ENCODE results near the gene CWH43. TPM values are rescaled to one million over a fixed set of nuclear protein-coding genes. Genes with fewer than 3 reads are reported as not detected.

Gene CWH43
- total RNA-seq, result not detected in 2 replicates
- polyA plus RNA-seq, result not detected in 2 replicates
- not detected in 2 replicates for polyA plus RNA-seq (2011; cell fraction: cytosol; rRNA removed)
- not detected in 2 replicates for polyA plus RNA-seq (2011; cell fraction: nucleus; rRNA removed)
- polyA plus RNA-seq (2012), result not detected in 2 replicates
- polyA minus RNA-seq, result not detected in 2 replicates
- polyA minus RNA-seq (2011; cell fraction: cytosol; rRNA and poly(A)+ RNA removed), result not detected
- not detected in 2 replicates for polyA minus RNA-seq (2011; cell fraction: nucleus; rRNA and poly(A)+ RNA removed)
- Bru-seq, nascent RNA, result not detected
- not detected for BruChase-seq, experiment 1, labeled RNA remaining after a 6-hour chase
- BruChase-seq, experiment 2, labeled RNA remaining after a 2-hour chase, result percentile 3 among the genes with signal in this experiment
- long read RNA-seq, result 0 reads

DNA sequence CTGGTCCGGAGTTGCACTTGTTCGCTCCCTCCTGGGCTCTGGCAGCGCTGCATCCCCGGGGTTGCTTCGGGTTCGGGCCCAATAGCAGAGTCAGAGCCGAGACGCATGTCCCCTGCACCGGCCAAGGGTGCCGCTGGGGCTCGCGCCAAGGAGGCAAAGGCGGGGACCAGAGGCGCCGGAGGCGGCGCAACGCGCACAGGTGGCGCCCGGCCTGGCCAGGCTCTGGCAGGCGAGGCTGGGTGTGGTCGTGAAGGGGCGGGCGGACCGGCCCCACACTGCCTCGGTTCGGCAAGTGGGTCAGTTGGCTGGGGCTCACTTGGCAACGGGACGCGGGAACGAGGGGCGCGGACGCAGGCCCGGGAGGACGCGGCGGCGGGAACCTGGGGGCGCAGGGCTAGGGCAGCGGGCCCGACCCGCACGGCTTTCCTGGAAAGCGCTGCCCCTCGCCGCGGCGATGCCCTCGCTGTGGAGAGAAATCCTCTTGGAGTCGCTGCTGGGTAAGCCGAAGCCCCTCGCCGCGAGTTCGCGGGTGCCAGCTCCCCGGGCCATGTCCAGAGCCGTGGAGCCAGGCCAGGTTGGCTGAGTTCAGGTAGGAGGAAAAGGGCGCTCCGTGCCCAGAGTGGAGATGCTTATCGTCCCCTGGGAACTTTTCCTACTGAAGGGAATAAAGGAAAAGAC is at the start of gene CWH43:
TSS of gene CWH43 (plus strand) at position 300 of the 678 bp plus-strand sequence. CDS start at position 455, 155 bp downstream.
- DNase-seq (ENCODE audit: low read depth, low spot score) (no peak), FAIRE-seq (no peak)
- Histone ChIP-seq H3K27me3 (ENCODE audit: control insufficient read depth in 2 of 2, insufficient read depth in 2 of 2, low read length in 2 of 2) (peaks cover 27 to 39% of the 10 kb centered on the region in 2 experiments), H3K27ac (ENCODE audit: insufficient read depth, low read depth, low read length) (no peak within 1 kb of the TSS), H3K4me1 (ENCODE audit: control insufficient read depth, extremely low read depth, insufficient read depth, low read length) (no peaks in the 10 kb centered on the region), H4K20me1 (replicated peaks; ENCODE audit: control insufficient read depth, extremely low read depth, insufficient read depth, low read length) (no peaks in the 10 kb centered on the region), H3K9ac (replicated peaks; ENCODE audit: extremely low read depth, insufficient read depth, low read length) (no peak within 1 kb of the TSS), H3K4me2 (ENCODE audit: insufficient read depth, low read length) (no peak within 1 kb of the TSS), H3K79me2 (ENCODE audit: control insufficient read depth, insufficient read depth, low read length) (no peaks in the 10 kb centered on the region), H3K4me3 (replicated peaks in 1 of 3; ENCODE audit: insufficient read depth in 1 of 3, low read depth in 1 of 3, low read length in 3 of 3) (no peak within 1 kb of the TSS), H3K9me1 (replicated peaks; ENCODE audit: control insufficient read depth, extremely low read depth, insufficient read depth, low read length) (no peaks in the 10 kb centered on the region), H3K9me3 (replicated peaks; ENCODE audit: control insufficient read depth, insufficient read depth, low read length) (no peaks in the 10 kb centered on the region), H2AFZ (ENCODE audit: low read depth, low read length) (no peak within 1 kb of the TSS), H3K36me3 (ENCODE audit: control insufficient read depth in 2 of 2, extremely low read depth in 1 of 2, insufficient read depth in 2 of 2, low read length in 2 of 2) (no peaks in the 10 kb centered on the region)
- dilution Hi-C loops (cut with MboI; ENCODE audit: extremely low pct_ligation_motif_present, low sequenced_read_pairs) (no loop called here), intact Hi-C loops (cut with micrococcal nuclease) (no loop called here)
- BruUV-seq (replicated peaks), result no TSS peak
- CTCF ChIA-PET, result no interaction called here
- POLR2A ChIA-PET, result no interaction called here
- TF ChIP-seq EZH2 (IDR thresholded peaks at IDR 0.05; ENCODE audit: borderline replicate concordance, low read depth, low read length, severe bottlenecking) (peak; percentile 74), JUN (IDR thresholded peaks at IDR 0.05; ENCODE audit: borderline replicate concordance, insufficient read depth, insufficient read length, low read depth) (no peak)

DNA sequence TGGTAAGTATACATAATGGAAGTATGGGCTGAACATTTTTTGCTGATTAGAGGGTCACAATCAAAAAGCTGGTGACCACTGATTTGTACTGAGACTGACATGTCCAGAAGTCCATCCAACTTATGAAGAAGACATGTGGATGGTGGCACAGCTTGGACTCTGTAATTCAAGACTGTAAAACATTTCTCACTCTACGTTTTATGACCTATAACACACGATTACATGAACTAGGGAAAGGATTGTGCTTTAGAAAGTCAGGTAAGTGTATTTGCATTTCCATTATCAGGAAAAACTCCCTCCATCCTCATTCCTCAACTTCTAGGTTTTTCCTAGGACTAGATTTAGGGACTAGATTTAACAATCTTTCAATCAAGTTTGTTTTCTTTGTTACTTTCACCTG is 49.0 kb upstream of the CWH43 start:
- no peaks in the 10 kb centered on the region for H3K36me3 ChIP-seq (ENCODE audit: control insufficient read depth in 2 of 2, extremely low read depth in 1 of 2, insufficient read depth in 2 of 2, low read length in 2 of 2)
- H4K20me1 ChIP-seq (replicated peaks; ENCODE audit: control insufficient read depth, extremely low read depth, insufficient read depth, low read length), result no peaks in the 10 kb centered on the region
- H2AFZ ChIP-seq (ENCODE audit: low read depth, low read length), result no peak overlapping the region
- FAIRE-seq (no peak), DNase-seq (ENCODE audit: low read depth, low spot score) (no peak)
- H3K9me3 ChIP-seq (replicated peaks; ENCODE audit: control insufficient read depth, insufficient read depth, low read length), result no peaks in the 10 kb centered on the region
- no TSS peak for BruUV-seq (replicated peaks)
- no peaks in the 10 kb centered on the region for H3K79me2 ChIP-seq (ENCODE audit: control insufficient read depth, insufficient read depth, low read length)
- ChIA-PET CTCF (no interaction called here), POLR2A (no interaction called here)
- TF ChIP-seq POLR2AphosphoS5 (IDR thresholded peaks at IDR 0.05; ENCODE audit: insufficient read depth, low read depth, low read length), result no peak
- TF ChIP-seq JUN (IDR thresholded peaks at IDR 0.05; ENCODE audit: borderline replicate concordance, insufficient read depth, insufficient read length, low read depth), result no peak
- no peak overlapping the region for H3K4me2 ChIP-seq (ENCODE audit: insufficient read depth, low read length)
- no peak overlapping the region for H3K27ac ChIP-seq (ENCODE audit: insufficient read depth, low read depth, low read length)
- H3K4me1 ChIP-seq (ENCODE audit: control insufficient read depth, extremely low read depth, insufficient read depth, low read length), result peaks cover 7% of the 10 kb centered on the region
- H3K4me3 ChIP-seq (replicated peaks in 1 of 3; ENCODE audit: insufficient read depth in 1 of 3, low read depth in 1 of 3, low read length in 3 of 3), result no peak overlapping the region
- H3K9ac ChIP-seq (replicated peaks; ENCODE audit: extremely low read depth, insufficient read depth, low read length), result no peak overlapping the region
- intact Hi-C loops (cut with micrococcal nuclease) (no loop called here), dilution Hi-C loops (cut with MboI; ENCODE audit: extremely low pct_ligation_motif_present, low sequenced_read_pairs) (no loop called here)
- H3K9me1 ChIP-seq (replicated peaks; ENCODE audit: control insufficient read depth, extremely low read depth, insufficient read depth, low read length), result no peaks in the 10 kb centered on the region
- peaks cover 0 to 3% of the 10 kb centered on the region in 2 experiments for H3K27me3 ChIP-seq (ENCODE audit: control insufficient read depth in 2 of 2, insufficient read depth in 2 of 2, low read length in 2 of 2)
